GM12873 (cell line): ENCODE results near the gene CHST8.

ENCODE experiments used
- TF ChIP-seq, protein P1 (sequence below): IDR thresholded peaks from 2 replicates; pipeline ENCODE4 v1.5.1; 2012; ENCODE audit warnings: low read depth, mild to moderate bottlenecking, moderate library complexity, low read length, control low read depth; ENCODE audit not compliant: insufficient read depth; ENCODE audit errors: missing control alignments

Gene CHST8

DNA sequence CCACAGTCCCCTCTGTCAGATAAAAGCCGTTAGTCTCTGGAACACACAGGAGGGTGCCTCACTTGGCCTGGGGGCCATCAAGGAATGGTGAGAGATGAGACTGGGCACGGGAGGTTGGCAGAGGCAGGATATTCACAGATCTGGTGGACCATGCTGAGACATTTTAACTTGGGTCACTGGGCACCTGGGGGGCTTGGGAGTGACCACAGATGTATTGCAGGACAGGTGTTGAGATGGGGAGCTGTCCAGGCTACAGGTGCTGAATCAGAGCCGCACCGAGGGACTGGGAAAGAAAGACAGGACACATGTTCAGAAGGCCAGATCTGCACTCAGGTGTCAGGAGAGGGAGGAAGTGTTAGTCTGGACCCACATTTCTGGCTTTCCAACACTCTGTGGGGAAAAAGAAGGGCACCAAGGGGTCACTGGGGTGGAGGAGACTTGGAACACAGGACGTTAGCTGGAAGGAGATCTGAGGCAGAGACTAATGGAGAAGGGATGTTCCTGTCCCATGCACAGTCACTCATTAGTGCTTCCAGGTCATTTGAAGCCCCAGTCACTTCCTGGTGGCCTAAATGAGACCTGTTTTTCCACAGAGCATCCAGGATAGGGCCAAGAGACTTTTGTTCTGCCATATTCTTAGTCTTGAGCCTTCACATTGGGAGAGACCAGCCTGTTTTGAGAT lies 56.1 kb downstream of the CHST8 start:
- TF ChIP-seq, protein P1, sequence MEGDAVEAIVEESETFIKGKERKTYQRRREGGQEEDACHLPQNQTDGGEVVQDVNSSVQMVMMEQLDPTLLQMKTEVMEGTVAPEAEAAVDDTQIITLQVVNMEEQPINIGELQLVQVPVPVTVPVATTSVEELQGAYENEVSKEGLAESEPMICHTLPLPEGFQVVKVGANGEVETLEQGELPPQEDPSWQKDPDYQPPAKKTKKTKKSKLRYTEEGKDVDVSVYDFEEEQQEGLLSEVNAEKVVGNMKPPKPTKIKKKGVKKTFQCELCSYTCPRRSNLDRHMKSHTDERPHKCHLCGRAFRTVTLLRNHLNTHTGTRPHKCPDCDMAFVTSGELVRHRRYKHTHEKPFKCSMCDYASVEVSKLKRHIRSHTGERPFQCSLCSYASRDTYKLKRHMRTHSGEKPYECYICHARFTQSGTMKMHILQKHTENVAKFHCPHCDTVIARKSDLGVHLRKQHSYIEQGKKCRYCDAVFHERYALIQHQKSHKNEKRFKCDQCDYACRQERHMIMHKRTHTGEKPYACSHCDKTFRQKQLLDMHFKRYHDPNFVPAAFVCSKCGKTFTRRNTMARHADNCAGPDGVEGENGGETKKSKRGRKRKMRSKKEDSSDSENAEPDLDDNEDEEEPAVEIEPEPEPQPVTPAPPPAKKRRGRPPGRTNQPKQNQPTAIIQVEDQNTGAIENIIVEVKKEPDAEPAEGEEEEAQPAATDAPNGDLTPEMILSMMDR = no peak

DNA sequence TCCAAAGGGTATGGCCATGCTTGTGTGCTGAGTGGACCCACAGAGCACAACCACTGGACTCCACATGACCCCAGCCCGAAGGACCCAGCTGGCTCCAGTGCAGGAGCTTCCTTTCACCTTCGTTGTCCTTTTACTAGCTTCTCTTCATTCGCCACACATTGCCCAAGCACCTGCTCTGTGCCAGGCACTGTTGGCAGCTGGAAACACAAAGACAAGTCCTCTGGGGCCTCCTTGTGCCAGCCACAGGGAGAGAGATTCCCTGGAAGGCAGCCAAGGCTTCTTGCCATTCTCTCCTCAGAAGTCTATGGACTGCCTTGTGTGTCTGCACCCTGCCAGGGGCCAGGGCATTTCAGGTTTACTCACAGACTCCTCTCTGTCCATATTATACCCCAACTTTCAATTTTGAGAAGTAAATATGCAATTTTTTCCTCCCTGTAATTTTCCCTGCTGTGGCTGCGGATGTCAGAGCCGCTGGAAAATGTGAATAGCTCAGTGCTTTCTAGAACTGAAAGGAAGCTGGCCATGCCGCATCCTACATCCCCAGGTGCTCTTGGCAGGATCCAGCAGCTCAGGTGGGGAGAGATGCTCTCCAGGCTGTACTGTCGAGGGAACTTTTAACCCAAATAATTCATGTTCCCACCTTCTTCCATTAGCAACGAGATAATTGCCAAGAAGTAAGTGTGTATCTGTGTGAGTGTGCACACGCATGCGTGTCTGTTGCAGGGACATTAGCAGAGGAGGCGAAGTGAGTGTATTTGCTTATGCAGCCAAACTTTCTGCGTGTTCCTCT lies 57.2 kb downstream of the CHST8 start:
- TF ChIP-seq, protein P1 = no peak

DNA sequence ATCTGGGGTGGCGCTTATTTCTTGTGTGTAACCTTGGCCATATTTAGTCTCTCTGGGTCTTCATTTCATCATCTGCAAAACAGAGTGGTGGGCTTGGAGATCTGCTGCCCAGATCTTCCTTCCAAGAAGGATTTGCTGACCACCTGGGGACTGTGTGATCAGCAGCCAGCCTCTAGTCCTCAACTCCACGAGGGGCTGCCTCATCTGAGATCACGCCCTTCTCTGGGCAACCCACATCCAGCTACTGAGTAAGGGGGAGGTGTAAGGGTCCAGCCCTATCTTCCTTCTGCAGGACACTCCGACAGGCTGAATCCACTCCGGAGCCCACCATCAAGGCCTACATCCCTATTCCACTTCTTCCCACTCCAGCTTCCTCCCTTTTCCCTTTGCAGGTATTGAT lies 57.9 kb downstream of the CHST8 start:
- TF ChIP-seq, protein P1 = no peak

DNA sequence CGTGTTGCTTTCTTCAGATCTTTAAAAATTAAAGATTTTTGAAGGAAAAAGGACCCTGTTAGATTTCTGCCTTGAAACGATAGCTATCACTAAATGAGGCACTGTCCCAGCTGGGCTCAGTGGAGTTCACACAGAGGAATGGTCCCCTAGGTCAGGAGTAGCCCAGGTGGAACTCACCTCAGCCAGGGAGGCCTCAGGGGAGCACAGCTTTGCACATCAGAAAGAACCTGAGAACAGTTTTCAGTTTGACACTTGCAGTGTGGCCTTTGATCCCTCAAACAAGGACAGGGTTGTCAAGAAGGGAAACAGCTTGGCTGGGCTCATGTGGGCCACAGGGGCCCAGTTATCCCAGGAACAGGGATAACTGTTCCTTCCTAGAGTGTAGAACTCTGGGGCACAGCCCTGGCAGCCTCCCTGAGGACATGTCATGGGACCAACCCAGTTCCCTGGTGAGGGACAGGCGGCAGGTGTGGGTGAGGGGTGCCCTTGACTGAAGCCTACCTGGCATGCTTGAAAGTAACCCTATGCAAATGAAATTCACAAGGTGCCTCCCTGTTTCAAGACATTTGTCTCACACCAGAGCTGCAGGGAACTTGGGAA lies 59.4 kb downstream of the CHST8 start:
- TF ChIP-seq, protein P1 = no peak

DNA sequence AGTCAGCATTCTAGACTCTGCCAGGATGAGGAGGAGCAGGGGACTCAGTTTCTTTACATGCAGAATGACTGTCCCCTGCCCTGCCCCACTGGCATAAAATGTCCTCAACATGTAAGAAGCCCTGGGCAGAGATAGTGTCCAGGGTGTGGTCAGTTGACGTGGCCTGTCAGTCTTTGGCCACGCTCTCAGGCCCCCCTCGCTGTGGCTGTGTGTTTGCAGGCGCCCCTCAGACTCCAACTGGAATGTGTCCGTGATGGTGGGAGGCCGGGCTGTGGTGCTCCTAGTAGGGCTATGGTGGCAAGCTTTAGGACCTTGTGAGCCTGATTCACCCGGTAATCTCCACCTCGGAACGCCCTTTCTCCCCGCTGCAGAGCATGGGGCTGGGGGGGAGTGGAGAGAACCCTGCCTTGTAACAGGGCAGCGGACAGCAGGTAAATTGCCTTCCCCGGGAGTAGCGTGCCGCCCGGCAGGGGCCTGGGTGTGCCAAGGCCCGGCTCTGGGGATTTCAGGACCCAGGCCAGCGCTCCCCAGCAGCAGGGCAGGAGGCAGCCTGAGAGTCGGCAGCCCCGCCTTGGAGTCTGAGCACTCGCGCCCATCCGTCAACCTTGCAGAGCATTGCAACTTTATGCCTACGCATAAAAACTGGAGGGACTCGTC lies 62.3 kb downstream of the CHST8 start:
- TF ChIP-seq, protein P1 = no peak

DNA sequence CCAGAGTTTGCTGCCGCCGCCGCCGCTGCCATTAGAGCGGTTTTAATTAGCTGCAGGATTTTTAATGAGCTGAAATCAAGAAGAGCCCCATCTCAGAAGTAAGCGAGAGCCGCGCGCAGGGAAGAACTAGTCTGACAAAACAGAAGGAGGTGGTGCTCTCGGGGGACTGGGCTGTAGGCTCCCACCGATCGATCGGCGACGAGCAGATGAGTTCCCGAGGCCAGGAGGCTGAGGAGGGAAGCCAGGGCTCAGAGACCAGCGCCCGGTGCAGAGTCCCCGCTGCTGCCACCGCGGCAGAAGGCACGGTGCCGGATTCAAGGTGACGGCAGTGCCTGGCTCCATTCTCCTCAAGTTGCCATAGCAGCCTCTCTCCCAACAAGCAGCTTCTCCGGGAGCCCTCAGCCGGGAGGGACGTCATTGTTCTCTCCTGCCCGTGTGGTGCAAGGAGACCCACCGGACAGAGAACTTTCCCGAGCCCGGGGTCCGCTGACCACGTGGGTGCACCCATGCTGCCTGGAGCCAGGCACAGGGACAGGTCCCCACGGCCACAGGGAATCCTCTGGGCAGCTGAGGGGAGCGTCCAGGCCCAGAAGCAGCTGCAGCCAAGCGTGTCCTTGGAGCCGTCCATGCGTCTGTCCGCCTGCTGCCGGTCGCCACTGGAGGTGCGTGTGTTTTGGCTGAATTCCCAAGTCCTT lies 62.9 kb downstream of the CHST8 start:
- TF ChIP-seq, protein P1 = no peak
